Stimulated activated CD4-positive, alpha-beta T cell treated with anti-CD3 and anti-CD28 coated beads, Interleukin-12 subunit alpha, Interleukin-12 subunit beta, amount 100 ng/mL, for 24 hours (primary cell): ENCODE measurements around the gene PTPRU.

Experiments
- DNase-seq, 2 experiments: peaks; one replicate each; pipeline ENCODE4 v3.0.0-alpha.2; 2020; ENCODE audit warnings: low read depth in 2 of 2

Gene PTPRU

GRCh38 chr1:29364101-29364678, 127.9 kb downstream of the PTPRU start:
- no peak for DNase-seq

- no peak for DNase-seq
Observed at GRCh38 chr1:29365906-29366670, 129.8 kb downstream of the PTPRU start.

GRCh38 chr1:29368936-29369932, 132.9 kb downstream of the PTPRU start:
- DNase-seq, result no peak

GRCh38 chr1:29370067-29370466, 133.7 kb downstream of the PTPRU start:
- no peak for DNase-seq

- DNase-seq, result no peak
Observed at GRCh38 chr1:29371332-29371731, 135.0 kb downstream of the PTPRU start.

GRCh38 chr1:29372108-29372507, 135.8 kb downstream of the PTPRU start:
- DNase-seq, result no peak
